Kidney glomerular epithelial cell (primary cell): Measurements from ENCODE around the gene KAT2B.

Experiments
- DNase-seq: peaks from one replicate; lab custom pipeline; 2025; lab: John Stamatoyannopoulos, UW

The KAT2B gene

GRCh38 chr3:20100151-20100550 lies 59.9 kb downstream of the KAT2B start:
- no peak for DNase-seq

- DNase-seq: no peak
Observed at GRCh38 chr3:20101041-20101440, 60.8 kb downstream of the KAT2B start.

- no peak for DNase-seq
Observed at GRCh38 chr3:20103731-20104130, 63.5 kb downstream of the KAT2B start.

GRCh38 chr3:20104167-20104661 lies 64.0 kb downstream of the KAT2B start:
- no peak for DNase-seq

- no peak for DNase-seq
Observed at GRCh38 chr3:20105513-20106280, 65.5 kb downstream of the KAT2B start.

GRCh38 chr3:20107722-20108121 lies 67.5 kb downstream of the KAT2B start:
- no peak for DNase-seq

GRCh38 chr3:20108869-20109268 lies 68.6 kb downstream of the KAT2B start:
- no peak for DNase-seq

- DNase-seq: no peak
Observed at GRCh38 chr3:20110826-20111225, 70.6 kb downstream of the KAT2B start.

- no peak for DNase-seq
Observed at GRCh38 chr3:20111836-20112235, 71.6 kb downstream of the KAT2B start.

- no peak for DNase-seq
Observed at GRCh38 chr3:20121088-20121487, 80.8 kb downstream of the KAT2B start.

- no peak for DNase-seq
Observed at GRCh38 chr3:20123131-20123652, 82.9 kb downstream of the KAT2B start.

- DNase-seq: no peak
Observed at GRCh38 chr3:20125289-20125688, 85.0 kb downstream of the KAT2B start.

- no peak for DNase-seq
Observed at GRCh38 chr3:20125897-20126296, 85.7 kb downstream of the KAT2B start.

- no peak for DNase-seq
Observed at GRCh38 chr3:20128358-20128757, 88.1 kb downstream of the KAT2B start.

- no peak for DNase-seq
Observed at GRCh38 chr3:20130106-20130505, 89.9 kb downstream of the KAT2B start.

GRCh38 chr3:20136231-20136630 lies 96.0 kb downstream of the KAT2B start:
- DNase-seq: no peak

- DNase-seq: no peak
Observed at GRCh38 chr3:20137647-20138046, 97.4 kb downstream of the KAT2B start.

GRCh38 chr3:20140881-20141280 lies 100.6 kb downstream of the KAT2B start:
- DNase-seq: no peak

GRCh38 chr3:20141316-20141715 lies 101.1 kb downstream of the KAT2B start:
- DNase-seq: no peak

- no peak for DNase-seq
Observed at GRCh38 chr3:20141851-20142250, 101.6 kb downstream of the KAT2B start.

- no peak for DNase-seq
Observed at GRCh38 chr3:20142517-20142916, 102.3 kb downstream of the KAT2B start.

- no peak for DNase-seq
Observed at GRCh38 chr3:20143519-20143918, 103.3 kb downstream of the KAT2B start.

- no peak for DNase-seq
Observed at GRCh38 chr3:20145874-20146273, 105.6 kb downstream of the KAT2B start.

- DNase-seq: no peak
Observed at GRCh38 chr3:20146301-20146700, 106.1 kb downstream of the KAT2B start.
